Bronchial epithelial cell (primary cell): ENCODE measurements around the gene TMEM220. TPM values are rescaled to one million over a fixed set of nuclear protein-coding genes. Genes with fewer than 3 reads are reported as not detected.

Source experiments
- DNase-seq: peaks from one replicate; pipeline ENCODE4 v3.0.0-alpha.2; 2010; ENCODE audit warnings: low read depth
- FAIRE-seq: peaks from 2 replicates; lab custom pipeline; 2011; peaks lifted over from hg19 to GRCh38; lab: Jason Lieb, UNC
- H3K27me3 ChIP-seq: 2 replicates; pipeline ENCODE4 v1.5.1; 2011; ENCODE audit warnings: low read length; ENCODE audit not compliant: control insufficient read depth, insufficient read depth
- H3K36me3 ChIP-seq: 2 replicates; pipeline ENCODE4 v1.5.1; 2011; ENCODE audit warnings: low read length; ENCODE audit not compliant: control insufficient read depth, insufficient read depth
- H3K4me3 ChIP-seq: 2 replicates; pipeline ENCODE4 v1.5.1; 2011; ENCODE audit warnings: mild to moderate bottlenecking, low read depth, low read length, control low read depth
- CTCF ChIP-seq: IDR thresholded peaks from 2 replicates; pipeline ENCODE4 v1.5.1; 2011; ENCODE audit warnings: mild to moderate bottlenecking, moderate library complexity, low read length, control low read depth, inconsistent platforms; ENCODE audit not compliant: insufficient read depth, severe bottlenecking
- total RNA-seq: library from RNA; depleted of rRNA; stranded (reverse); fragments of >200 nt; gene quantifications from 2 replicates; pipeline ENCODE4 v1.2.1, GENCODE V29; 2014

Gene TMEM220
- total RNA-seq, 1 donor from 2014 or later: 0.79 TPM

- FAIRE-seq (no peak), DNase-seq (no peak)
- Histone ChIP-seq H3K27me3 (no peaks in the 10 kb centered on the region), H3K4me3 (no peak overlapping the region), H3K36me3 (no peaks in the 10 kb centered on the region)
- no peak for TF ChIP-seq CTCF
Measured at GRCh38 chr17:10757647-10758046, 27.8 kb upstream of the TMEM220 start.

GRCh38 chr17:10757067-10757466, 27.2 kb upstream of the TMEM220 start:
- DNase-seq (no peak), FAIRE-seq (no peak)
- no peak overlapping the region for H3K4me3 ChIP-seq
- no peaks in the 10 kb centered on the region for H3K36me3 ChIP-seq
- TF ChIP-seq CTCF: no peak
- no peaks in the 10 kb centered on the region for H3K27me3 ChIP-seq

- Histone ChIP-seq H3K36me3 (no peaks in the 10 kb centered on the region), H3K4me3 (no peak overlapping the region), H3K27me3 (no peaks in the 10 kb centered on the region)
- FAIRE-seq: no peak
- no peak for DNase-seq
- TF ChIP-seq CTCF: no peak
Measured at GRCh38 chr17:10756619-10757018, 26.8 kb upstream of the TMEM220 start.

- DNase-seq: no peak
- Histone ChIP-seq H3K4me3 (no peak overlapping the region), H3K27me3 (no peaks in the 10 kb centered on the region), H3K36me3 (no peaks in the 10 kb centered on the region)
- no peak for TF ChIP-seq CTCF
- no peak for FAIRE-seq
Measured at GRCh38 chr17:10756185-10756584, 26.4 kb upstream of the TMEM220 start.

- TF ChIP-seq CTCF: no peak
- H3K4me3 ChIP-seq: no peak overlapping the region
- no peaks in the 10 kb centered on the region for H3K27me3 ChIP-seq
- DNase-seq: no peak
- FAIRE-seq: no peak
- no peaks in the 10 kb centered on the region for H3K36me3 ChIP-seq
Measured at GRCh38 chr17:10755592-10756127, 25.8 kb upstream of the TMEM220 start.

GRCh38 chr17:10754861-10755591, 25.2 kb upstream of the TMEM220 start:
- DNase-seq: peak; percentile 18
- H3K4me3 ChIP-seq: no peak overlapping the region
- no peak for FAIRE-seq
- no peaks in the 10 kb centered on the region for H3K27me3 ChIP-seq
- H3K36me3 ChIP-seq: no peaks in the 10 kb centered on the region
- TF ChIP-seq CTCF: no peak
